Vagina (tissue), 2 donors: ENCODE results near the gene AGPS. TPM values are rescaled to one million over a fixed set of nuclear protein-coding genes. Genes with fewer than 3 reads are reported as not detected.
A peak's percentile ranks its signal among the peaks of the same experiment; 100 is the strongest.

Experiments used
- DNase-seq, 2 donors: peaks; one replicate each; pipeline ENCODE4 v3.0.0-alpha.2; 2017; ENCODE audit errors: extremely low spot score in 2 of 2
- H3K27ac ChIP-seq: fragments of 200-600 bp; sonication (generic); one replicate; pipeline ENCODE4 v1.5.1; 2019
- H3K27me3 ChIP-seq: fragments of 200-600 bp; sonication (generic); one replicate; pipeline ENCODE4 v1.5.1; 2019
- H3K36me3 ChIP-seq, 2 donors: fragments of 200-600 bp; sonication (generic); one replicate each; pipeline ENCODE4 v1.5.1; 2017 to 2019
- H3K4me1 ChIP-seq: fragments of 200-600 bp; sonication (generic); one replicate; pipeline ENCODE4 v1.5.1; 2019
- H3K4me3 ChIP-seq, 2 donors: fragments of 200-600 bp; sonication (generic); 1 replicate in 1 of 2; 2 replicates in 1 of 2; pipeline ENCODE4 v1.5.1; 2016 to 2019
- H3K9me3 ChIP-seq: fragments of 200-600 bp; sonication (generic); one replicate; pipeline ENCODE4 v1.5.1; 2019
- CTCF ChIP-seq, 3 experiments: fragments of 450-650 bp in 2 of 3; fragments of 200-600 bp in 1 of 3; sonication (generic) in 1 of 3; IDR thresholded peaks; one replicate each; pipeline ENCODE4 v1.5.1; 2017 to 2019; ENCODE audit warnings: antibody characterized with exemption in 3 of 3, mild to moderate bottlenecking in 2 of 3, moderate library complexity in 2 of 3
- POLR2A ChIP-seq, 2 donors: fragments of 450-650 bp; IDR thresholded peaks; one replicate each; pipeline ENCODE4 v1.6.1; 2017; ENCODE audit warnings: antibody characterized with exemption in 2 of 2, mild to moderate bottlenecking in 2 of 2, moderate library complexity in 2 of 2
- POLR2AphosphoS5 ChIP-seq, 2 donors: sonication (generic); formaldehyde crosslinking; IDR thresholded peaks; one replicate each; pipeline ENCODE4 v1.9.0; 2017; ENCODE audit warnings: antibody characterized with exemption in 2 of 2, mild to moderate bottlenecking in 2 of 2, low read depth in 1 of 2; ENCODE audit not compliant: insufficient read depth in 1 of 2
- intact Hi-C: fragments of 100-400 bp; cut with DNase I; formaldehyde crosslinking; loops from one replicate; pipeline ENCODE4 v1.15.1; 2023
- total RNA-seq: library from RNA; depleted of rRNA; stranded (reverse); fragments of >200 nt; gene quantifications from one replicate; pipeline ENCODE4 v1.2.3, GENCODE V29; 2016

AGPS gene
- total RNA-seq = 27.3 TPM

DNA sequence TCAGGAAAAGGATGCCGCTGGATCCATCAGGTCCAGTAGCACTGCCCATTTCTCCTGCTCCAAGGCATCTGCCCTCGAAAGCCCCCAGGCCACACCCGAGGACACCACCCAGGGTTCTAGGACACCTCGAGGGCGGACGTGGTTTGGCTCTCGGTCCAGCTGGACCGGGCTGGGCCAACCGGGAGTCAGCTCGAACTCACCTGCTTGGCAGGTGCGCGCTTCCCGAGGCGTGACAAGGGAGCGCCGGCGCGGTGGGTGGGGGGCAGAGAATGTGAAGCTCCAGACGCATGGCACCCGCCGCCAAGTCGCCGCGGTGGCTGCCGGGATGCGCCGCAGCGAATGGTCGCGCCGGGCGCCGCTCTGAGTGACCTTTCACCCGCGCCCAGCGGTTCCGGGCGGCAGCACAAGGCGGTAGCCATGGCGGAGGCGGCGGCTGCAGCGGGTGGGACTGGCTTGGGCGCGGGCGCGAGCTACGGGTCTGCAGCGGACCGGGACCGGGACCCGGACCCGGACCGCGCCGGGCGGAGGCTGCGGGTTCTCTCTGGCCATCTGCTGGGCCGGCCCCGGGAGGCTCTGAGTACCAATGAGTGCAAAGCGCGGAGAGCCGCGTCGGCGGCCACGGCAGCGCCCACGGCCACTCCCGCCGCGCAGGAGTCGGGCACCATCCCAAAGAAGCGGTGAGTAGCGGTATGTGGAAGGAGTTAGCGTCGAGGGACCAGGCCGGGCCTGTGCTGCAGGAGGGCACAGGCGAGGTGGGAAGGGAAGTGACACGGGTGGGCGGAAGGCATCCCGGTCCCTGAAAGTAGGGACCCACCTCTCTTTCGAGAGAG lies at the start of gene AGPS:
Gene AGPS (plus strand): TSS at position 401 of the 830 bp plus-strand sequence. CDS start 17 bp downstream, at position 418.
- no peak for DNase-seq
- H3K4me1 ChIP-seq = peaks cover 43% of the 10 kb centered on the region
- peak within 1 kb of the TSS; percentile 62 to 90 for H3K4me3 ChIP-seq
- intact Hi-C loops = no loop called here
- H3K27ac ChIP-seq = peak within 1 kb of the TSS; percentile 55
- H3K27me3 ChIP-seq = no peaks in the 10 kb centered on the region
- H3K9me3 ChIP-seq = no peaks in the 10 kb centered on the region
- TF ChIP-seq CTCF (IDR thresholded peaks at IDR 0.05) = peak in 1 of 3 experiments; percentile 19
- no peak for TF ChIP-seq POLR2A (IDR thresholded peaks at IDR 0.05)
- peak in 1 of 2 donors; percentile 43 for TF ChIP-seq POLR2AphosphoS5 (IDR thresholded peaks at IDR 0.05; ENCODE audit: insufficient read depth in 1 of 2, low read depth in 1 of 2)
- H3K36me3 ChIP-seq = no peaks in the 10 kb centered on the region

DNA sequence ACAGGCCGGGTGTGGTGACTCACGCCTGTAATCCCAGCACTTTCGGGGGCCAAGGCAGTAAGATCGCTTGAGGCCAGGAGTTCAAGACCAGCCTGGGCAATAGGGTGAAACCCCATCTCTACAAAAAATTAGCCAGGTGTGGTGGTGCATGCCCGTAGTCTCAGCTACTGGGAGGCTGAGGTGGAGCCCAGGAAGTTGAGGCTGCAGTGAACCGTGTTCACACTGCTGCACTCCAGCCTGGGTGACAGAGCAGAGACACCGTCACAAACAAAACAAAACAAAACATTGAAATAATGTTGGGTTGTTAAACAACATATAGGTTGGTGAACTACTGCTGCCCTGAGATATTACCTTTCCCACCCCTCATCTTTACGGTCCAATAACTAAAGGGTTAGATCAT lies 48.8 kb upstream of the AGPS start:
- Histone ChIP-seq H3K4me1 (no peaks in the 10 kb centered on the region), H3K9me3 (no peaks in the 10 kb centered on the region), H3K27me3 (no peaks in the 10 kb centered on the region), H3K27ac (no peak overlapping the region), H3K4me3 (no peak overlapping the region), H3K36me3 (no peaks in the 10 kb centered on the region)
- intact Hi-C loops = loop anchor here (5.0 kb wide), 1 partner anchor 1279 kb away; no protein-coding TSS in a partner anchor
- no peak for DNase-seq
- TF ChIP-seq POLR2A (IDR thresholded peaks at IDR 0.05) (no peak), CTCF (IDR thresholded peaks at IDR 0.05) (no peak), POLR2AphosphoS5 (IDR thresholded peaks at IDR 0.05; ENCODE audit: insufficient read depth in 1 of 2, low read depth in 1 of 2) (no peak)

DNA sequence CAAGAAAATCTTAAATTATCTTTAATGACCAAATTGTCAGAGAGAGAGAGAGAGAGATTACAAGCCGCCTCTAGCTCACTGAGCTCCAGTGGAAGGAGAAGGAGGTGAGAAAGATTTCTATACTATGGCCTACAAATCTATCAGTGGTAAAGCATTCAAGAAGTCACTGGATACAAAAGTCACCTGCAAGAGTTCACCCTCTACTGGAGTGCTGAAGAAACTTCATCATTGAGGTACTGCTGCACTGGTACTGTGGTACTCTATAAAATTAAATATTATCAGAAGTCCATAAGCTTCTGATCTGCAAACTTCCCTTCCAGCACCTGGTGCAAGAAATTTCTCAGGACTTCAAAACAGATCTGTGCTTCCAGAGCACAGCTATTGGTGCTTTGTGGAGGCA lies 48.3 kb upstream of the AGPS start:
- H3K27ac ChIP-seq = no peak overlapping the region
- no peak for TF ChIP-seq POLR2AphosphoS5 (IDR thresholded peaks at IDR 0.05; ENCODE audit: insufficient read depth in 1 of 2, low read depth in 1 of 2)
- TF ChIP-seq POLR2A (IDR thresholded peaks at IDR 0.05) = no peak
- no peak for TF ChIP-seq CTCF (IDR thresholded peaks at IDR 0.05)

GRCh38 chr2:177346192-177346591 lies 46.4 kb upstream of the AGPS start:
- TF ChIP-seq POLR2A (IDR thresholded peaks at IDR 0.05) (no peak), CTCF (IDR thresholded peaks at IDR 0.05) (no peak), POLR2AphosphoS5 (IDR thresholded peaks at IDR 0.05; ENCODE audit: insufficient read depth in 1 of 2, low read depth in 1 of 2) (no peak)
- no peaks in the 10 kb centered on the region for H3K4me1 ChIP-seq
- H3K4me3 ChIP-seq = no peak overlapping the region
- no peak for DNase-seq
- H3K36me3 ChIP-seq = no peaks in the 10 kb centered on the region
- no peaks in the 10 kb centered on the region for H3K27me3 ChIP-seq
- H3K9me3 ChIP-seq = no peaks in the 10 kb centered on the region
- intact Hi-C loops = no loop called here
- no peak overlapping the region for H3K27ac ChIP-seq

More for the DNA sequence above, 48.3 kb upstream of the AGPS start:
- no peaks in the 10 kb centered on the region for H3K36me3 ChIP-seq
- no peaks in the 10 kb centered on the region for H3K9me3 ChIP-seq
- no peak overlapping the region for H3K4me3 ChIP-seq
- no peaks in the 10 kb centered on the region for H3K27me3 ChIP-seq
- intact Hi-C loops = loop anchor here (5.0 kb wide), 1 partner anchor 1278 kb away; no protein-coding TSS in a partner anchor
- no peaks in the 10 kb centered on the region for H3K4me1 ChIP-seq
- DNase-seq = no peak

- Histone ChIP-seq H3K4me3 (no peak overlapping the region), H3K27me3 (no peaks in the 10 kb centered on the region), H3K36me3 (no peaks in the 10 kb centered on the region), H3K4me1 (peaks cover 11% of the 10 kb centered on the region), H3K9me3 (no peaks in the 10 kb centered on the region), H3K27ac (no peak overlapping the region)
- no peak for DNase-seq
- intact Hi-C loops = no loop called here
- TF ChIP-seq CTCF (IDR thresholded peaks at IDR 0.05) = no peak
- no peak for TF ChIP-seq POLR2AphosphoS5 (IDR thresholded peaks at IDR 0.05; ENCODE audit: insufficient read depth in 1 of 2, low read depth in 1 of 2)
- no peak for TF ChIP-seq POLR2A (IDR thresholded peaks at IDR 0.05)
These were observed 45.0 kb upstream of the AGPS start for GRCh38 chr2:177347570-177347969.
